HepG2 (cell line): Measurements from ENCODE around the gene TNNI2. TPM values are rescaled to one million over a fixed set of nuclear protein-coding genes. Genes with fewer than 3 reads are reported as not detected.

Experiments used
- ATAC-seq: fragments of 200-7000 bp; cut with Tn5 transposase; 3 replicates; pipeline ENCODE4 v1.9.1; 2020; ENCODE audit warnings: mild to moderate bottlenecking, moderate library complexity
- BruUV-seq: library from RNA; stranded (reverse); fragments of 400-500 nt; replicated peaks from 2 replicates; lab custom pipeline; 2021; lab: Mats Ljungman, UMichigan
- CTCF ChIA-PET: fragments of 300-600 bp; formaldehyde crosslinking; extraction: SDS; loops from one replicate; lab custom pipeline; 2021; ENCODE audit warnings: low total read pairs, inconsistent platforms, low intra/inter-chr PET ratio; lab: Yijun Ruan, JAX
- POLR2A ChIA-PET: fragments of 350-600 bp; sonication (Branson Sonifier 250); formaldehyde crosslinking; loops from one replicate; lab custom pipeline; 2020; ENCODE audit warnings: antibody characterized with exemption, inconsistent platforms; lab: Yijun Ruan, JAX
- DNase-seq: peaks from one replicate; pipeline ENCODE4 v3.0.0-alpha.2; 2015; ENCODE audit warnings: low spot score
- FAIRE-seq: peaks from 3 replicates; lab custom pipeline; 2011; peaks lifted over from hg19 to GRCh38; lab: Jason Lieb, UNC
- H2AFZ ChIP-seq: one replicate; pipeline ENCODE4 v1.6.1; 2011; ENCODE audit warnings: low read length, inconsistent platforms
- H3K27ac ChIP-seq: fragments of 300-600 bp; 3 replicates; pipeline ENCODE4 v1.8.0; 2011; ENCODE audit warnings: mixed run types, mild to moderate bottlenecking, mixed read lengths, low read length, inconsistent platforms; ENCODE audit not compliant: insufficient read depth; ENCODE audit errors: extremely low read length
- H3K27me3 ChIP-seq, 2 experiments: fragments of 200-600 bp in 1 of 2; 2 replicates in 1 of 2; 3 replicates in 1 of 2; pipeline versions ENCODE4 v1.6.0 to v1.8.0; 2011; ENCODE audit warnings: low read length in 2 of 2, mild to moderate bottlenecking in 2 of 2, moderate library complexity in 2 of 2, inconsistent platforms in 1 of 2; ENCODE audit not compliant: insufficient read depth in 2 of 2, control insufficient read depth in 1 of 2
- H3K36me3 ChIP-seq, 2 experiments: fragments of 200-600 bp in 1 of 2; replicated peaks in 1 of 2; 2 replicates in 1 of 2; 3 replicates in 1 of 2; pipeline versions ENCODE4 v1.5.1 to v1.8.0; 2011; ENCODE audit warnings: low read length in 2 of 2, inconsistent platforms in 1 of 2; ENCODE audit not compliant: insufficient read depth in 2 of 2, control insufficient read depth in 1 of 2
- H3K4me1 ChIP-seq: 2 replicates; pipeline ENCODE4 v1.5.1; 2012; ENCODE audit warnings: low read length, inconsistent platforms; ENCODE audit not compliant: insufficient read depth
- H3K4me2 ChIP-seq: 2 replicates; pipeline ENCODE4 v1.6.0; 2011; ENCODE audit warnings: low read depth, low read length, inconsistent platforms
- H3K4me3 ChIP-seq, 3 experiments: fragments of 200-600 bp in 1 of 3; sonication (generic), shearing (Covaris generic) in 1 of 3; replicated peaks in 1 of 3; 2 replicates each; pipeline ENCODE4 v1.5.1; 2011 to 2016; ENCODE audit warnings: low read length in 3 of 3, inconsistent platforms in 2 of 3, low read depth in 2 of 3, mild to moderate bottlenecking in 2 of 3, control low read depth in 1 of 3, mixed read lengths in 1 of 3; ENCODE audit not compliant: insufficient read depth in 1 of 3
- H3K79me2 ChIP-seq: one replicate; pipeline ENCODE4 v1.6.1; 2011; ENCODE audit warnings: low read length, inconsistent platforms; ENCODE audit not compliant: insufficient read depth
- H3K9ac ChIP-seq: 2 replicates; pipeline ENCODE4 v1.6.0; 2011; ENCODE audit warnings: mild to moderate bottlenecking, low read depth, low read length, inconsistent platforms; ENCODE audit not compliant: insufficient read depth
- H3K9me3 ChIP-seq: 2 replicates; pipeline ENCODE4 v1.5.1; 2012; ENCODE audit warnings: mild to moderate bottlenecking, low read length
- H4K20me1 ChIP-seq: 2 replicates; pipeline ENCODE4 v1.6.0; 2011; ENCODE audit warnings: inconsistent platforms, mild to moderate bottlenecking, low read length, moderate library complexity; ENCODE audit not compliant: insufficient read depth
- ELF4 ChIP-seq: sonication (generic); formaldehyde crosslinking; IDR thresholded peaks from 2 replicates; pipeline ENCODE4 v1.5.0; 2020; ENCODE audit warnings: missing genetic modification reagents, mild to moderate bottlenecking, moderate library complexity, borderline replicate concordance
- ISX ChIP-seq: sonication (generic); formaldehyde crosslinking; conservative IDR thresholded peaks from 2 replicates; pipeline ENCODE4 v1.5.0; 2020; ENCODE audit warnings: missing genetic modification reagents
- RNF2 ChIP-seq: fragments of 450-650 bp; conservative IDR thresholded peaks from 2 replicates; pipeline ENCODE4 v1.6.1; 2016; ENCODE audit warnings: low read depth
- ZNF17 ChIP-seq: sonication (generic); formaldehyde crosslinking; IDR thresholded peaks from 2 replicates; pipeline ENCODE4 v1.5.0; 2020; ENCODE audit warnings: mild to moderate bottlenecking, missing genetic modification reagents
- ZNF460 ChIP-seq: sonication (generic); formaldehyde crosslinking; IDR thresholded peaks from 2 replicates; pipeline ENCODE4 v1.5.1; 2020; ENCODE audit warnings: missing genetic modification reagents, mild to moderate bottlenecking, borderline replicate concordance
- WGBS: methylation state at CpG from one replicate; pipeline ENCODE4 v1.1.6; 2017; ENCODE audit warnings: low lambda C conversion rate; 5-methylcytosine and 5-hydroxymethylcytosine counted together
- in situ Hi-C: cut with HindIII; loops from 2 replicates; pipeline ENCODE4 v1.10.0; 2017; ENCODE audit warnings: low pct_unique_long_range_greater_than_20kb; ENCODE audit not compliant: extremely low pct_ligation_motif_present
- intact Hi-C: fragments of 100-400 bp; cut with micrococcal nuclease; formaldehyde crosslinking; loops from one replicate; pipeline ENCODE4 v1.10.0; 2022; ENCODE audit not compliant: unreplicated experiment
- polyA plus RNA-seq, 8 experiments: library from polyadenylated mRNA; depleted of rRNA in 3 of 8; stranded (reverse) in 7 of 8; unstranded in 1 of 8; fragments of >200 nt; fragmentation: Illumina TruSeq in 4 of 8; extraction: Trizol in 4 of 8; gene quantifications; 2 replicates each; pipeline versions ENCODE4 v1.2.1 to v1.2.3, GENCODE V29; 2011 to 2016; ENCODE audit warnings: low read depth in 4 of 8, missing spikeins in 1 of 8, mixed read lengths in 1 of 8; ENCODE audit not compliant: insufficient read depth in 1 of 8
- total RNA-seq, 5 experiments: library from RNA; depleted of rRNA; stranded (reverse); fragments of >200 nt; fragmentation: Illumina TruSeq; extraction: Trizol; gene quantifications; 2 replicates each; pipeline ENCODE4 v1.2.3, GENCODE V29; 2016; ENCODE audit warnings: low read depth in 1 of 5
- TF ChIP-seq, protein P1 (sequence below): sonication (generic); formaldehyde crosslinking; IDR thresholded peaks from 2 replicates; pipeline ENCODE4 v1.5.1; 2020; ENCODE audit warnings: missing genetic modification reagents, mild to moderate bottlenecking, borderline replicate concordance
- TF ChIP-seq, protein P2 (sequence below): IDR thresholded peaks from 2 replicates; pipeline ENCODE4 v1.6.1; 2016; ENCODE audit warnings: mild to moderate bottlenecking, missing biosample characterization, missing genetic modification reagents

Gene TNNI2
- total and polyA plus RNA-seq, 2 of the 13 experiments (the other 11 are each of a cell fraction or from before 2014, with no cell fraction given): 7.2 to 12.0 TPM

DNA sequence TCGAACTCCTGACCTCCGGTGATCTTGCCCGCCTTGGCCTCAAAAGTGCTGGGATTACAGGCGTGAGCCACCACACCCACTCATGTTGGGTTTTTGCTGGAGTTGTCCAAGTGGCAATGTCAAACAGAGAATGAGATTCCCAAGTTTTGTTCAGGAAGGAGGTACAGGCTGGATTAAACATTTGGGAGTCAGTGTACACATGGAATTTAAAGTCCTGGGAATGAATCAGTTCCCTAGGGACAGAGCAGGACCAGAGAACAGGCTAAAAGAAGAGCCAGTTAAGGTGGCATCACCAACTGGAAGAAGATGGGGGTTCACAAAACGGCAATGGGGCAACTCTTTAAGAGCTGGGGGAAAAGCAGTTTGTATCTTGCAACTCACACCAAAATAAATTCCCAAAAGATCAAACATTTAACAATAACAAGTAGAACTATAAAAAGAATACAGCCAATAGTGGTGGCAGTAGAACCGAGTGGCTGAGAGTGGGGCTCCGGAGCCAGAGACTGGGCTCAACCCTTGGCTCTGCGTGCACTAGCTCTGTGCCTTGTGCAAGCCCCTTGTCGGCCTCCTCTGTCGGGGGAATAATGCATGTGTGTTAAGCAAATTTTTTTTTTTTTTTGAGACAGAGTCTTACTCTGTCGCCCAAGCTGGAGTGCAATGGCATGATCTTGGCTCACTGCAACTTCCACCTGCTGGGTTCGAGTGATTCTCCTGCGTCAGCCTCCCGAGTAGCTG lies 41.2 kb upstream of the TNNI2 start:
- WGBS: 38% methylated on average over 14 of the region's 14 CpGs
- CTCF ChIA-PET: no interaction called here
- intact Hi-C loops (no loop called here), in situ Hi-C loops (no loop called here)
- Histone ChIP-seq H4K20me1 (no peaks in the 10 kb centered on the region), H2AFZ (no peak overlapping the region), H3K9me3 (no peaks in the 10 kb centered on the region), H3K27ac (no peak overlapping the region), H3K4me2 (no peak overlapping the region), H3K79me2 (no peaks in the 10 kb centered on the region), H3K4me3 (no peak overlapping the region), H3K9ac (no peak overlapping the region), H3K27me3 (peaks cover 4 to 32% of the 10 kb centered on the region in 2 experiments; a peak in 3 of 5 replicates), H3K4me1 (no peaks in the 10 kb centered on the region), H3K36me3 (no peaks in the 10 kb centered on the region)
- POLR2A ChIA-PET: no interaction called here
- TF ChIP-seq ELF4 (CRISPR knock-in tag): no peak
- no peak for TF ChIP-seq ISX (CRISPR knock-in tag)
- no peak for TF ChIP-seq RNF2
- TF ChIP-seq, protein P1, sequence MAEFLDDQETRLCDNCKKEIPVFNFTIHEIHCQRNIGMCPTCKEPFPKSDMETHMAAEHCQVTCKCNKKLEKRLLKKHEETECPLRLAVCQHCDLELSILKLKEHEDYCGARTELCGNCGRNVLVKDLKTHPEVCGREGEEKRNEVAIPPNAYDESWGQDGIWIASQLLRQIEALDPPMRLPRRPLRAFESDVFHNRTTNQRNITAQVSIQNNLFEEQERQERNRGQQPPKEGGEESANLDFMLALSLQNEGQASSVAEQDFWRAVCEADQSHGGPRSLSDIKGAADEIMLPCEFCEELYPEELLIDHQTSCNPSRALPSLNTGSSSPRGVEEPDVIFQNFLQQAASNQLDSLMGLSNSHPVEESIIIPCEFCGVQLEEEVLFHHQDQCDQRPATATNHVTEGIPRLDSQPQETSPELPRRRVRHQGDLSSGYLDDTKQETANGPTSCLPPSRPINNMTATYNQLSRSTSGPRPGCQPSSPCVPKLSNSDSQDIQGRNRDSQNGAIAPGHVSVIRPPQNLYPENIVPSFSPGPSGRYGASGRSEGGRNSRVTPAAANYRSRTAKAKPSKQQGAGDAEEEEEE: no peak
- no peak for TF ChIP-seq ZNF460 (CRISPR knock-in tag)
- TF ChIP-seq, protein P2, sequence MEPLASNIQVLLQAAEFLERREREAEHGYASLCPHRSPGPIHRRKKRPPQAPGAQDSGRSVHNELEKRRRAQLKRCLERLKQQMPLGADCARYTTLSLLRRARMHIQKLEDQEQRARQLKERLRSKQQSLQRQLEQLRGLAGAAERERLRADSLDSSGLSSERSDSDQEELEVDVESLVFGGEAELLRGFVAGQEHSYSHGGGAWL: no peak
- no peak for TF ChIP-seq ZNF17 (CRISPR knock-in tag)
- FAIRE-seq: no peak
- DNase-seq: no peak
- no TSS peak for BruUV-seq
- no peak for ATAC-seq
